Activated CD8-positive, alpha-beta memory T cell treated with anti-CD3 and anti-CD28 coated beads for 36 hours (primary cell): ENCODE data around the gene PIP4K2C. TPM values are rescaled to one million over a fixed set of nuclear protein-coding genes. Genes with fewer than 3 reads are reported as not detected.
"Not testable (repeated sequence)": the region's sequence is repeated elsewhere in the genome, so short reads cannot be mapped to it uniquely, and the experiment has no call there.

Experiments
- CTCF ChIA-PET: fragments of 350-600 bp; sonication (Branson Sonifier 250); formaldehyde crosslinking; loops from one replicate; lab custom pipeline; 2021; ENCODE audit warnings: antibody characterized with exemption; lab: Charles Lee
- POLR2A ChIA-PET: fragments of 350-600 bp; sonication (Branson Sonifier 250); formaldehyde crosslinking; loops from one replicate; lab custom pipeline; 2021; ENCODE audit warnings: antibody characterized with exemption; lab: Charles Lee
- total RNA-seq, 2 experiments: library from RNA; stranded (reverse); gene quantifications; one replicate each; pipeline ENCODE4 v1.2.3, GENCODE V29; 2021

Gene PIP4K2C
- total RNA-seq, 2 experiments from 2014 or later = 22.3 to 24.4 TPM

DNA sequence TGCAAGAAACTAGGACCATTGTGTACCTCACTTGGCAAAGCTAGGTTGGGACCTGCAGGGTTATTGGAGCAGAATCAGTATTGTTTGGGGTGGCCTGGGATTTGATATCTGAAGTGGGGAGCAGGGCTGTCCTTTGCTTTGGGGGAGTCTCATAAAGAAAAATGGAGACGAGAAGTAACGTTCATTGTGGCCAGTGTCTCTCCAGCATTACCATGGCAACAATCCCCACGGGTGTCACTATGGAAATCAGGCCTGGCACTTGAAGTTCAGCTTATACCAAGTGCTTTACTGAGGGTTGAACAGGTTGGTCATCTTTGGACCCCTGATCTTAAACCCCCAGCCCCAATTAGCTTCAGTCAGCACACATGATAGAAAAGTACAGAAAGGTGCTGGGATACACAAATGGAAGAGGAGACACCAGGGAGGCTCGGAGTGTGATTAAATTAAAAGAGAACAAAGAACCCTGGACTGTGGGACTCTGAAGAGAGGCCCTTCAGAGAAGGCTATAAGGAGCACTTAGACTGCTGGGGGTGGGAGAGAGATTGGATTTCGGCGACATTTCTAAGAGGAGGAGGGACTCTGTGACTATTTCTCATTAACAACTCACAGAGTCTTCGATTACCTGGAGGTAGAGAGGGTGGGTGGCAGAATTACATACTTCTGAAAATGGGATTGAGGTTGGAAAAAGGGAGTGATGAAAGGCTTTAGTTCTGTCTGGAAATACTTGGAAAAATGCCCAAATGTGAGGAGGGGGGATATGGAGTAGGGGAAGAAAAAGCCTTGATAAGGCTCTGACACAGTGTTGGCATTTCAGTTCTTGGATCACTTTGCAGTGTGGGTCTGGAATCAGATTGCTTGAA is 37.4 kb upstream of the PIP4K2C start:
- CTCF ChIA-PET = interaction anchor here (1.3 kb wide), 1 partner anchor 69 kb away, joined by 3 read pairs; no protein-coding TSS in a partner anchor
- POLR2A ChIA-PET = no interaction called here

DNA sequence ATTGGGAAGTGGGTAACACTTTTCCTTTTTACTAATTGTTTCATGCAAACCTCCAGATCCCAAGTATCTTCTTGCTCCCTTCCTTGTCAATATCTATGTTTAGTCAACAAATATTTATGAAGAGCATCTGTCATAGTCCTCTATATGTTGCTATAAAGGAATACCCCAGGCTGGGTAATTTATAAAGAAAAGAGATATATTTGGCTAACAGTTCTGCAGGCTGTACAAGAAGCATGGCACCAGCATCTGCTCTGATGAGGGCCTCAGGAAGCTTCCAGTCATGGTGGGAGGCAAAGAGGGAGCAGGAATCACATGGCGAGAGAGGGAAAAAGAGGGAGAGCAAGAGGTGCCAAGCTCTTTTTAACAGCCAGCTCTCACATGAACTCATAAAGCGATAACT is 36.5 kb upstream of the PIP4K2C start:
- ChIA-PET CTCF (no interaction called here), POLR2A (no interaction called here)

DNA sequence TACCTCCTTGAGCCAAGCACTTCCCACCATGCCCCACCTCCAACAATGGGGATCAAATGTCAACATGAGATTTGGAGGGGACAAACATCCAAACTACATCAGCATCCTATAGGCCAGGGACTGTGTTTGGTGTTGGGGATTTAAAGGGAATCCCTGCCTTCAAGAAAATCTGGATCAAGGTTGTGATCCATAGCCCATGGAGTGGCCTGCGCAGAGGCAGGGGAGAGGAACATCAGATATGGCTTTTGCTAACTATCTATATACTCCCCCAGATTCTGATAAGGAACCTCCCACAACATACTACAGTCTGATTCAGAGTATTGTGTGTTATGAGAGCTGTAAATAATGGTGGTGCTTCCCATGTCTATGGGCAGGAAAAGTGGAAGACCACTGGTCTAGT is 36.1 kb upstream of the PIP4K2C start:
- POLR2A ChIA-PET = no interaction called here

DNA sequence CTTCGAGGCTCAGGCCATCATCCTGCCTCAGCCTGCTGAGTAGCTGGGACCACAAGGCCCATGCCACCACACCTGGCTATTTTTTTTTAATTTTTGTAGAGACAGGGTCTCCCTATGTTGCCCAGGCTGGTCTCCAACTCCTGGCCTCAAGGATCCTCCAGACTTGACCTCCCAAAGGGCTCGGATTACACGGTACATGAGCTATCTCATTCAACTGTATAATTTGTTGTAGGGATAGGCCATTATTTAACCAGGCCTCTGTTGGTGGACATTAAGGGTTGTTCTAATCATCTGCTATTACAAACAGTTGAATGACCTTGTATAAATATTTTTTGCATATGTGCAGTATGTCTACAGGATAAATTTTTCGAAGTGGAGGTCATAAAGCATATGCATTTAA is 32.1 kb upstream of the PIP4K2C start:
- POLR2A ChIA-PET = no interaction called here
- CTCF ChIA-PET = interaction anchor here (0.6 kb wide), 1 partner anchor 15 kb away, joined by 3 read pairs; no protein-coding TSS in a partner anchor

More for the DNA sequence above, 36.1 kb upstream of the PIP4K2C start:
- CTCF ChIA-PET = no interaction called here

DNA sequence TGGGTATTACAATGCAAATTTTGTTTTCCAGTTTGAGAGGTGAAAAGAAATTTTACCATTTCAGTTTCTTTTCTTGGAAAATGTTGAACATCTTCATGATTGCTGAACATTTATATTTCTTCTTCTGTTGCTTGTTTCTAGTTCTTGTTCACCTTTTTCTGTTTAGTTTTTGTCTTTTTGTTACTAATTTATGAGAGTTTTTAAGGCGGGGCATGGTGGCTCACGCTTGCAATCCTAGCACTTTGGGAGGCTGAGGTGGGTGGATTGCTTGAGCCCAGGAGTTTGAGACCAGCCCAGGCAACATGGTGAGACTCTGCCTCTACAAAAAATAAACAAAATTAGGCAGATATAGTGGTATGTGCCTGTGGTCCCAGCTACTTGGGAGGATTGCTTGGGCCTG is 30.5 kb upstream of the PIP4K2C start:
- CTCF ChIA-PET = no interaction called here

DNA sequence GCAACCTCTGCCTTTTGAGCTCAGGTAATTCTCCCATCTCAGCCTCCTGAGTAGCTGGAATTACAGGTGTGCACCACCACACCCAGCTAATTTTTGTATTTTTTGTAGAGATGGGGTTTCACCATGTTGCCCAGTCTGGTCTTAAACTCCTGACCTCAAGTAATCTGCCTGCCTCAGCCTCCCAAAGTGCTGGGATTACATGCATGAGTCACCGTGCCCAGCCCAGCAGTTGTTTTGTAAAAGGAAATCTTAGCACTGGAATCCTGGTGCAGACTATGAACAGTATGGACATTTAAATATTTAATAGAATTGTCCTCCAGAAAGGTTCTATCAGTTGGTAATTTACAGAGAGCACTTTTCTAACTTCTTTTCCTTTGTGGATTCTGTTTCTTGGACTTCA is 29.9 kb upstream of the PIP4K2C start:
- POLR2A ChIA-PET = not testable (repeated sequence)
- CTCF ChIA-PET = interaction anchor here (2.1 kb wide), 1 partner anchor 22 kb away, joined by 7 read pairs; no protein-coding TSS in a partner anchor

More for the DNA sequence above, 30.5 kb upstream of the PIP4K2C start:
- POLR2A ChIA-PET = no interaction called here

DNA sequence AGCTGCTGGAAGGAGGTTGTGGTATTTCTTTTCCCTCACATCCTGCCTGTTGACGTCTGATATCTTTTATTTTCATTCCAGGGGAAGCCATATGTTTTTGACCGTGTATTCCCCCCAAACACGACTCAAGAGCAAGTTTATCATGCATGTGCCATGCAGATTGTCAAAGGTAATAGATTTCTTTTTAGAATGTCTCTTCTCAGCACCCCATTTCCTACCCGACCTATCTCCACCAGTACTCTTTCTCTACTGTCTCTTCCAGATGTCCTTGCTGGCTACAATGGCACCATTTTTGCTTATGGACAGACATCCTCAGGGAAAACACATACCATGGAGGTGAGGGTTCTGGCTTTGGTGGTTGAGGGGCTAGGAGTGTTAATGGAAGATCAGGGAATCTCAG is 27.6 kb upstream of the PIP4K2C start:
- ChIA-PET POLR2A (no interaction called here), CTCF (no interaction called here)

DNA sequence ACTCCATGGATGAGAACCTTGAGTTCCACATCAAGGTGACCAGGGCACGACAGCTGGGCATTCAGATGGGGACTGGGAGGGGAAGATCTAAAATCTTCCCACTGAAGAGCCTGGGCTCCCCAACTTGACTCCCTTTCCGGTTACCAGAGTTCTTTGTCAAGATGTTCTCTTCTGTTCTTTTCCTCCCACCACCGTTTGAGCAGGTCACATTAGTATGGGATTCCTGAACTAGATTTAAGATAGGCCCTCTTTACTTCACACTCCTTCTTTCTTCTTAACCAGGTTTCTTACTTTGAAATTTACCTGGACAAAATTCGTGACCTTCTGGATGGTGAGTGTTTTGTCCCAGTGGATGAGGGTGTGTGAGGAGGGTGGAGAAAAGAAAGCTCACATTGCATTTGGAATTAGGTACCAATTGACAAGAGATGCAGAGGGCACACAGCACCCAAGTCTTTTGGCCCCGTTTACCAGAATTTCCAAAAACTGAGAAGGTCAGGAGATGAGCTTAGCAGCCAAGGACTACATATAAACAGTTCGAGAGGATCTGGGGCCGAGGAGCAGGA is 26.7 kb upstream of the PIP4K2C start:
- POLR2A ChIA-PET = no interaction called here
- CTCF ChIA-PET = interaction anchor here (0.5 to 1.1 kb wide), 2 partner anchors 69 to 1512 kb away, joined by 3 read pairs; partner anchors contain the start of gene B4GALNT1

DNA sequence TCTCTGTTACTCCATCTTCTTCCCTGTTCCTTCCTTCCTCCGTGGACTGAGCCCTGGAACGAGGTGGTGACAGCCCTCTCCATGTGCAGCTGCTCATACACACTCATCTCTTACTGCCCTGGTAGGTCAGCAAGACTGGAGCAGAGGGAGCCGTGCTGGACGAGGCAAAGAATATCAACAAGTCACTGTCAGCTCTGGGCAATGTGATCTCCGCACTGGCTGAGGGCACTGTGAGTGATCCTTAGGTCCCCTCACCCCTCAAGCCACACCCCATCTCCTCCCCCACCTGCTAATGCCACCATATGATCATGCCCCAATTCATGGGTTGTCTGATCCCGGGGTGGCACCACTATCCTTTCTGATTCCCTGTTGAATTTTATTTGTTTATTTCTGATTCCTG is 22.2 kb upstream of the PIP4K2C start:
- ChIA-PET CTCF (interaction anchor here (1.3 kb wide), 1 partner anchor 15 kb away, joined by 3 read pairs; no protein-coding TSS in a partner anchor), POLR2A (no interaction called here)

DNA sequence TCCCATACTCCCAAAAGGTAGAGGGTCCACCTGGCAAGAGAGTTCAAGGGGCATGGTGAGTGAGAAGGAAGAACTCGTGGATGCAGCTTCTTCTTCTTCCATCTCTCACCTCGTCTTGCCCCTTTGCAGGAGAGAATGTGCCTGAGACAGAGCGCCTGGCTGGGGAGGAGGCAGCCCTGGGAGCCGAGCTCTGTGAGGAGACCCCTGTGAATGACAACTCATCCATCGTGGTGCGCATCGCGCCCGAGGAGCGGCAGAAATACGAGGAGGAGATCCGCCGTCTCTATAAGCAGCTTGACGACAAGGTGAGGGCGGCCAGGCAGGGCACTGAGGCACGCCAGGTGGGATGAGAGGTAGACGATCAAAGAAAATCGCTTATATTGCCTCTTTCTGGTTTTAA is 21.1 kb upstream of the PIP4K2C start:
- ChIA-PET POLR2A (no interaction called here), CTCF (interaction anchor here (2.1 kb wide), 1 partner anchor 14 kb away, joined by 6 read pairs; no protein-coding TSS in a partner anchor)

DNA sequence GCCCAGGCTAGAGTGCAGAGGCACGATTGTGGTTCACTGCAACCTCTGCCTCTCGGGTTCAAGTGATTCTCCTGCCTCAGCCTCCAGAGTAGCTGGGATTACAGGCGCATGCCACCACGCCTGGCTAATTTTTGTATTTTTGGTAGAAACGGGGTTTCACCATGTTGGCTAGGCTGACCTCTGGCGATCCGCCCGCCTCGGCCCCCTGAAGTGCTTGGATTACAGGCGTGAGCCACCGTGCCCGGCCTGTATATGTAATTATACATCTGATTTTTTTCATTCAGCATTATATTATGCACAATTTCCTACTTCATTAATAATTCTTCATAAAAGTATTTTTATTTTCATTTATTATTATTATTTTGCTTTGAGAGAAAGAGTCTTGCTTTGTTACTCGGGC is 20.6 kb upstream of the PIP4K2C start:
- CTCF ChIA-PET = interaction anchor here (0.6 to 2.1 kb wide), 3 partner anchors 13 to 919 kb away, joined by 3 to 6 read pairs (median 3); no protein-coding TSS in a partner anchor
- POLR2A ChIA-PET = not testable (repeated sequence)

DNA sequence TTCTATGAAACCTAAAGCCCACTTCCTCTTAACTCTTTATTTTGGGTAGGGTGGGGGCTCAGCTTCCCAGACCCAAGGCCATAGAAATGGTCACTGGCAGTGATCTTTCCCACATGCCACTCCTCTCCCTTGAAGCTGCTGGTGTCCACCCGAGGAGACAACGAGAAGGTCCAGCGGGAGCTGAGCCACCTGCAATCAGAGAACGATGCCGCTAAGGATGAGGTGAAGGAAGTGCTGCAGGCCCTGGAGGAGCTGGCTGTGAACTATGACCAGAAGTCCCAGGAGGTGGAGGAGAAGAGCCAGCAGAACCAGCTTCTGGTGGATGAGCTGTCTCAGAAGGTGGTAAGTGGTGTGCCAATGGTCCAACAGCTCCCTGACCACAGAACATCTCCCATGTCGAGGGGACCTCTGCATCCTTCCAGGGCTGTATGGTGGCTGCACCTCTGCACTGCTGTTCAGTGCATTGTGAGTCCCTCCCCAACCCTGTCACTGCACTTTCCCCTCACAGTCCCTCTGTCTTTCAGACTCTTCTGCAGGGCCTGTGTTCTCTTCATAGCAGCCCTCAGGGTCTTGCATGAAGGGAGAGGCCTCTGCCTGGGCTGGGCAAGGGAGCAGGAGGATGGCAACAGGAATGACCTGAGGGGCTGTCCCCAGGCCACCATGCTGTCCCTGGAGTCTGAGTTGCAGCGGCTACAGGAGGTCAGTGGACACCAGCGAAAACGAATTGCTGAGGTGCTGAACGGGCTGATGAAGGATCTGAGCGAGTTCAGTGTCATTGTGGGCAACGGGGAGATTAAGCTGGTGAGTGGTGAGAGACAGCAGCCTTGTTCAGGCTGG is 18.8 kb upstream of the PIP4K2C start:
- ChIA-PET POLR2A (no interaction called here), CTCF (interaction anchor here (0.7 to 1.0 kb wide), 2 partner anchors 9 to 72 kb away, joined by 3 read pairs; no protein-coding TSS in a partner anchor)

DNA sequence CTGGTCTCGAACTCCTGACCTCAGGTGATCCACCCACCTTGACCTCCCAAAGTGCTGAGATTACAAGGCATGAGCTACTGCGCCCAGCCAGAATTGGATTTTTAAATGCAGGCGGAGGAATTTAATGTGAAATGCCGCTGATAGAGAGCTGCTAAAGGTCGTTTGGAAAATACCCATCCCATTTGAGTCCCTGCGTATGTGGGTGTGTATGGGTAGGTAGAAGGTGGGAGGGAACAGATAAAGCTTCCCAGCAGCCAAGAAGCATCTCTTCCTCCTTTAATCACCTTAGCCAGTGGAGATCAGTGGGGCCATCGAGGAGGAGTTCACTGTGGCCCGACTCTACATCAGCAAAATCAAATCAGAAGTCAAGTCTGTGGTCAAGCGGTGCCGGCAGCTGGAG is 16.2 kb upstream of the PIP4K2C start:
- POLR2A ChIA-PET = no interaction called here
- CTCF ChIA-PET = interaction anchor here (1.8 kb wide), 1 partner anchor 9 kb away, joined by 12 read pairs; no protein-coding TSS in a partner anchor

DNA sequence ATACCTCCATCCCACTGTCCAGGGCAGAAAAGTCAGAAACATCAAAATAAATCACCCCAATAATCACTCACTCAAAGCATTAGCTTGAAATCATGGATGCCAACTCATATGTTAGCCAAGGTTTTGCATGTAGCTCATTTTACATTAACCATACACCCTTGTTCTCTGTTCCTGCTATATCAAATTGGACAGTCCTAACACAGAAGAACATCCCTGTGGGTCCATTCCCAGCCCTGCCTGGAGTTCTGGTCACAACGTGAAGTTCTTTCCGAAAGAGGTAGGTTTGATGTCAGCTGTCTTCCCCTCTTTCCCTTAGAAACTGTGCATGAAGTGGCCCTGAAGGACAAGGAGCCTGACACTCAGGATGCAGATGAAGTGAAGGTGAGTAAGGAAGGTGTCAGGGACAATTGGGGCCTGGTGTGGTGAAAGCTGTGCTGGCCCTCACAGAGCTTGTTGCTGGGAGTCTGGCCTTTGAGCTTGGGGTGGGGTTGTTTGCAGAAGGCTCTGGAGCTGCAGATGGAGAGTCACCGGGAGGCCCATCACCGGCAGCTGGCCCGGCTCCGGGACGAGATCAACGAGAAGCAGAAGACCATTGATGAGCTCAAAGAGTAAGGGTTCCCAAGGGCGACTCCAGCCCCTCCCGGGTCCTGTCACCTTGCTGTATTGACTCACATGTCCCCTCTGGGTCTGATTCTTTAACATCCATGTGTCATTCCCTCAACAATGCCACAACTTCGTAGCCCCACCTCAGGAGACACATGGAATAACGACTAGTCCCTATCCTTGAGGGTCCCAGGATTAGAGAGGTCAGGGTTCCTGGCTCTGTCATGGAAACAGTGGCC is 15.0 kb upstream of the PIP4K2C start:
- ChIA-PET POLR2A (no interaction called here), CTCF (interaction anchor here (1.8 kb wide), 1 partner anchor 8 kb away, joined by 12 read pairs; no protein-coding TSS in a partner anchor)

DNA sequence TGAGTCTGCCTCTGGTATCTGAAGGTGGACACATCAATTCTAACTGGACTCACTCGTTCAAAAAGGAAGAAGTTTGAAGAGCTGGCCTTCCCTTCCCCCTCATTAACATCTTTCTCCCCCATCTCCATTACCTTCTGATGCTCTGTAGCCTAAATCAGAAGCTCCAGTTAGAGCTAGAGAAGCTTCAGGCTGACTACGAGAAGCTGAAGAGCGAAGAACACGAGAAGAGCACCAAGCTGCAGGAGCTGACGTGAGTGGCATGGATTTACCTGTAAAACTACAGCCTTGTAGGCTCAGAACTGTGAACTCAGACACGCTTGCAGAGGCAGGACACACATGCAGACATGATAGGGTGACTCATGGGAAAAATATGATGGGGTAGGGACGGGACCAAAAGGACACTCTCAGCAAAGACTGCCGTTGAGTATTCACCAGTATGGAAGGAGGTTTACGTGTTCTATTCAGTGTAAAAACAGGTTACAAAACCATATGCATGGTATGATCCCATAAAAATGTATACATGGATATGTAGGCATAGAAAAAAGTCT is 14.3 kb upstream of the PIP4K2C start:
- ChIA-PET POLR2A (no interaction called here), CTCF (no interaction called here)

DNA sequence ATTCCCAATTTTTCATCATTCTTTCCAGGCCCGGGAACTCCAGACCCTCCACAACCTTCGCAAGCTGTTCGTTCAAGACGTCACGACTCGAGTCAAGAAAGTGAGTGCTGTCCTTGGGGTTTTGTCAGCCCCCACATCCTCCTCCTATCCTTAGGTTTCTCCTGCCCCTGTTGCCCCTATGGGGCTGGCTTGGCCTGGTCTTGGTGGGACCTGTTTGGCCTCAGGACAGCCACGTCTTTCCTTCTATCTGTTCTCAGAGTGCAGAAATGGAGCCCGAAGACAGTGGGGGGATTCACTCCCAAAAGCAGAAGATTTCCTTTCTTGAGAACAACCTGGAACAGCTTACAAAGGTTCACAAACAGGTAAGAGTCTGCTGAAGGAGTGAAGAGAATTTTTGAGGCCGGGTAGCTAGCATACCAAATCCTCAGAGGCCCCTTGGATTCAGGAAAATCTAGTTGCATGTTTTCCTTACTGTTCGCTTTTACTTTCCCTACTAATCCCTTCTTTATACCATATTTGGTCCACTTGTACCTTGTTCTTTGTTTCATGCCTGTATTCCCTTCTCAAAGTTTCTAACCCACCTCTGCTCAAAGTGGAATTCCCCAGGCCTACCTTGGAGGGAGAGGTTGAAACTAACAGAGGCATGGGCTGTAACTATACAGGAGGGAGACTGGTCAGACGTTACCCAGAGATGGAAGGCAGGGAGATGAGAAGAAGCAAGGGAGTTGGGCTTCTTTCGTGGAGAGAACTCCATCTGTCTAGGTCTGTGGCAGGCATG is 12.8 kb upstream of the PIP4K2C start:
- ChIA-PET POLR2A (no interaction called here), CTCF (interaction anchor here (7.7 kb wide), 1 partner anchor 43 kb away, joined by 67 read pairs; no protein-coding TSS in a partner anchor)

DNA sequence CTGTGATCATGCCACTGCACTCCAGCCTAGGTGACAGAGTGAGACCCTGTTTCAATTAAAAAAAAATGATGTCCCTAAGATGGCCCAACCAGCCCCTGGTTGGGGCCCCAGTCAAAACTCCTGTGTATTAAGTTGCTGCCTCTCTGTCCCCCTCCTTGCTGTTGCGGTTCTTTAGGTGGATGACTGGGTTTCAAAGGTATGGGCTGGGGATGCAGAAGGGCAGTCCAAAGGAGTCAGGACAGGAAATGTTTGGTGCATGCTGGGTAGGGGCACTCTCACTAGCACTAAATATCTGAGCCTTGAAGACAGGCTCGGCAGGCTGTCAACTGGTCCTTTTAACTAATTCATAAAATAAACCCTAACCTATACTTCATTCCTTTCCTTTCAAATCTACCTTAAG is 12.0 kb upstream of the PIP4K2C start:
- ChIA-PET POLR2A (no interaction called here), CTCF (interaction anchor here (7.7 kb wide), 1 partner anchor 42 kb away, joined by 67 read pairs; no protein-coding TSS in a partner anchor)
